HCT116 (cell line): ENCODE results near the gene LRRC1. TPM values are rescaled to one million over a fixed set of nuclear protein-coding genes. Genes with fewer than 3 reads are reported as not detected.

Experiments
- ATAC-seq: fragments of 200-7000 bp; cut with Tn5 transposase; 2 replicates; pipeline ENCODE4 v1.9.1; 2020; ENCODE audit warnings: mild to moderate bottlenecking, moderate library complexity
- BruUV-seq: library from RNA; stranded (reverse); fragments of 400-500 nt; replicated peaks from 2 replicates; lab custom pipeline; 2021; lab: Mats Ljungman, UMichigan
- CTCF ChIA-PET: fragments of 300-600 bp; sonication (Branson Sonifier 250); formaldehyde crosslinking; loops from one replicate; lab custom pipeline; 2021; ENCODE audit warnings: antibody characterized with exemption; lab: Charles Lee
- POLR2A ChIA-PET: fragments of 300-600, 350-600 bp; sonication (Branson Sonifier 250); formaldehyde crosslinking; loops from one replicate; lab custom pipeline; 2021; ENCODE audit warnings: antibody characterized with exemption; lab: Charles Lee
- RAD21 ChIA-PET, 2 experiments: fragments of 300-600 bp; sonication (Branson Sonifier 250); formaldehyde crosslinking; loops; one replicate each; lab custom pipeline; 2023; ENCODE audit warnings: low total read pairs in 2 of 2; ENCODE audit not compliant: uncharacterized antibody in 2 of 2, unreplicated experiment in 2 of 2, low non-redundant PET in 1 of 2; lab: Charles Lee
- DNase-seq: peaks from one replicate; pipeline ENCODE4 v3.0.0-alpha.2; 2010; ENCODE audit warnings: low read depth, low spot score
- H2AFZ ChIP-seq: fragments of 200-600 bp; shearing (Covaris generic), sonication (generic); 2 replicates; pipeline ENCODE4 v1.6.1; 2017; ENCODE audit warnings: low read depth, mixed run types, mixed read lengths, antibody characterized with exemption, low read length; ENCODE audit not compliant: poor library complexity, severe bottlenecking
- H3K27ac ChIP-seq: 2 replicates; pipeline ENCODE4 v1.5.1; 2012; ENCODE audit warnings: low read depth, low read length
- H3K27me3 ChIP-seq: fragments of 200-600 bp; sonication (generic); 2 replicates; pipeline ENCODE4 v1.6.1; 2016; ENCODE audit warnings: mixed run types, low read length, mixed read lengths; ENCODE audit not compliant: insufficient read depth
- H3K36me3 ChIP-seq, 2 experiments: fragments of 200-500 bp in 1 of 2; fragments of 200-600 bp in 1 of 2; sonication (Bioruptor generic) in 1 of 2; sonication (generic) in 1 of 2; 2 replicates each; pipeline versions ENCODE4 v1.5.1 to v1.6.1; 2014 to 2016; ENCODE audit warnings: low read length in 2 of 2, inconsistent platforms in 1 of 2, mixed read lengths in 1 of 2, mixed run types in 1 of 2; ENCODE audit not compliant: insufficient read depth in 2 of 2, control insufficient read depth in 1 of 2
- H3K4me1 ChIP-seq, 2 experiments: fragments of 200-600 bp in 1 of 2; sonication (generic) in 1 of 2; 2 replicates each; pipeline versions ENCODE4 v1.5.1 to v1.6.1; 2012 to 2017; ENCODE audit warnings: low read length in 2 of 2, inconsistent platforms in 1 of 2, mild to moderate bottlenecking in 1 of 2, mixed read lengths in 1 of 2, mixed run types in 1 of 2, moderate library complexity in 1 of 2; ENCODE audit not compliant: insufficient read depth in 2 of 2, control insufficient read depth in 1 of 2
- H3K4me2 ChIP-seq: fragments of 200-600 bp; sonication (generic); 2 replicates; pipeline ENCODE4 v1.6.1; 2017; ENCODE audit warnings: mixed run types, low read length, mixed read lengths
- H3K4me3 ChIP-seq, 2 experiments: fragments of 200-600 bp in 1 of 2; sonication (generic) in 1 of 2; replicated peaks in 1 of 2; 2 replicates each; pipeline ENCODE4 v1.5.1; 2011 to 2016; ENCODE audit warnings: low read length in 2 of 2, control low read depth in 1 of 2, low read depth in 1 of 2, mild to moderate bottlenecking in 1 of 2, mixed read lengths in 1 of 2, mixed run types in 1 of 2
- H3K79me2 ChIP-seq: fragments of 200-600 bp; sonication (generic); 2 replicates; pipeline ENCODE4 v1.6.1; 2017; ENCODE audit warnings: mild to moderate bottlenecking, mixed run types, low read length, moderate library complexity, mixed read lengths; ENCODE audit not compliant: insufficient read depth
- H3K9ac ChIP-seq: fragments of 200-600 bp; sonication (generic); 2 replicates; pipeline ENCODE4 v1.6.1; 2016; ENCODE audit warnings: low read length, mixed read lengths
- H3K9me2 ChIP-seq: fragments of 200-600 bp; sonication (generic), shearing (Covaris generic); 2 replicates; pipeline ENCODE4 v1.6.1; 2017; ENCODE audit warnings: mixed run types, mild to moderate bottlenecking, moderate library complexity; ENCODE audit not compliant: insufficient read depth
- H3K9me3 ChIP-seq, 2 experiments: fragments of 200-500 bp in 1 of 2; fragments of 200-600 bp in 1 of 2; sonication (Bioruptor generic) in 1 of 2; sonication (generic) in 1 of 2; 2 replicates each; pipeline ENCODE4 v1.6.1; 2014 to 2017; ENCODE audit warnings: low read length in 2 of 2, mixed read lengths in 2 of 2, inconsistent platforms in 1 of 2, low read depth in 1 of 2, mild to moderate bottlenecking in 1 of 2, mixed run types in 1 of 2, moderate library complexity in 1 of 2; ENCODE audit not compliant: control insufficient read depth in 1 of 2, insufficient read depth in 1 of 2
- H4K20me1 ChIP-seq: fragments of 200-600 bp; sonication (generic), shearing (Covaris generic); 2 replicates; pipeline ENCODE4 v1.6.1; 2017; ENCODE audit warnings: mixed run types, mild to moderate bottlenecking, moderate library complexity; ENCODE audit not compliant: insufficient read depth
- CEBPB ChIP-seq: IDR thresholded peaks from 2 replicates; pipeline ENCODE4 v1.6.1; 2012; ENCODE audit warnings: low read depth
- EZH2 ChIP-seq: fragments of 200-600 bp; sonication (generic); IDR thresholded peaks from 2 replicates; pipeline ENCODE4 v1.6.1; 2017; ENCODE audit warnings: antibody characterized with exemption, mixed run types
- EZH2phosphoT487 ChIP-seq: fragments of 200-600 bp; IDR thresholded peaks from 2 replicates; pipeline ENCODE4 v1.6.1; 2018; ENCODE audit warnings: antibody characterized with exemption, borderline replicate concordance
- FOSL1 ChIP-seq: IDR thresholded peaks from 2 replicates; pipeline ENCODE4 v1.6.1; 2012; ENCODE audit warnings: low read depth
- JUND ChIP-seq: IDR thresholded peaks from 2 replicates; pipeline ENCODE4 v1.6.1; 2012
- POLR2A ChIP-seq: IDR thresholded peaks from 2 replicates; pipeline ENCODE4 v1.7.0; 2011; ENCODE audit warnings: borderline replicate concordance; ENCODE audit not compliant: insufficient read depth, insufficient read length; ENCODE audit errors: extremely low read depth
- RAD21 ChIP-seq: IDR thresholded peaks from 2 replicates; pipeline ENCODE4 v1.6.1; 2012; ENCODE audit warnings: low read depth, mild to moderate bottlenecking
- SRF ChIP-seq: IDR thresholded peaks from 2 replicates; pipeline ENCODE4 v1.6.1; 2012; ENCODE audit warnings: low read depth
- YY1 ChIP-seq: IDR thresholded peaks from 2 replicates; pipeline ENCODE4 v1.6.1; 2011; ENCODE audit warnings: low read length, low read depth, moderate library complexity, mild to moderate bottlenecking; ENCODE audit not compliant: insufficient replicate concordance; ENCODE audit errors: extremely low read depth
- ZNF274 ChIP-seq: fragments of 200-500 bp; sonication (Bioruptor generic); IDR thresholded peaks from 2 replicates; pipeline ENCODE4 v1.6.1; 2014; ENCODE audit warnings: mild to moderate bottlenecking, low read depth, low read length, inconsistent platforms
- intact Hi-C: fragments of 100-400 bp; cut with micrococcal nuclease; formaldehyde crosslinking; loops from 2 replicates; pipeline ENCODE4 v1.10.0; 2022
- total RNA-seq: library from RNA; stranded (reverse); gene quantifications from one replicate; pipeline ENCODE4 v1.2.1, GENCODE V29; 2021; ENCODE audit not compliant: unreplicated experiment
- TF ChIP-seq, protein P1 (sequence below): IDR thresholded peaks from 2 replicates; pipeline ENCODE4 v1.6.1; 2011; ENCODE audit warnings: mild to moderate bottlenecking, low read length, moderate library complexity; ENCODE audit not compliant: insufficient replicate concordance; ENCODE audit errors: extremely low read depth
- TF ChIP-seq, protein P2 (sequence below): IDR thresholded peaks from 2 replicates; pipeline ENCODE4 v1.6.1; 2012

The LRRC1 gene
- total RNA-seq, 1 experiment from 2014 or later, result 19.8 TPM

DNA sequence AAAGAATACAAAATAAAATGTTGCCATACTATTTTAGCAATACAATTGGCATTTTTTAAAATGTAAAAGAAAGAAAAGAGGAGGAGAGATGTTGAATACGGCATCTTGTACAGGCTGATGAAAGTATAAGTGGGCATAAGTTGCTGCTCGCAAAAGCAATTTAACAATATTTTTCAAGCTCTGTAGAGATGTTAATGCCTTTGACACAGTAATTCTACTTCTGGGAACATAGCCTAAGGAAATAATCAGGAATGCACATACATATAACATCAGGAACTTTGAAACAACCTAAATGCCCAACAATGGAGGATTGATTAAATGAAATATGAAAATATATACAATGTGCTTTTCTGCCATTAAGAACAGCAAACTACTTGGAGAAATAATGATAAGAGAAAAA, 80.2 kb downstream of the LRRC1 start:
- H3K4me3 ChIP-seq, result no peak overlapping the region
- H3K36me3 ChIP-seq, result no peaks in the 10 kb centered on the region
- no peak overlapping the region for H3K9ac ChIP-seq
- CTCF ChIA-PET, result no interaction called here
- intact Hi-C loops, result no loop called here
- H3K9me3 ChIP-seq, result no peaks in the 10 kb centered on the region
- no TSS peak for BruUV-seq
- no peaks in the 10 kb centered on the region for H3K4me1 ChIP-seq
- no peaks in the 10 kb centered on the region; the same call in 1 of the 2 replicates for H3K9me2 ChIP-seq
- H2AFZ ChIP-seq, result no peak overlapping the region
- H3K4me2 ChIP-seq, result no peak overlapping the region
- DNase-seq, result no peak
- TF ChIP-seq POLR2A (no peak), FOSL1 (no peak), JUND (no peak), ZNF274 (no peak), RAD21 (no peak), EZH2 (no peak), EZH2phosphoT487 (no peak), SRF (no peak), CEBPB (no peak), YY1 (no peak)
- TF ChIP-seq, protein P1, sequence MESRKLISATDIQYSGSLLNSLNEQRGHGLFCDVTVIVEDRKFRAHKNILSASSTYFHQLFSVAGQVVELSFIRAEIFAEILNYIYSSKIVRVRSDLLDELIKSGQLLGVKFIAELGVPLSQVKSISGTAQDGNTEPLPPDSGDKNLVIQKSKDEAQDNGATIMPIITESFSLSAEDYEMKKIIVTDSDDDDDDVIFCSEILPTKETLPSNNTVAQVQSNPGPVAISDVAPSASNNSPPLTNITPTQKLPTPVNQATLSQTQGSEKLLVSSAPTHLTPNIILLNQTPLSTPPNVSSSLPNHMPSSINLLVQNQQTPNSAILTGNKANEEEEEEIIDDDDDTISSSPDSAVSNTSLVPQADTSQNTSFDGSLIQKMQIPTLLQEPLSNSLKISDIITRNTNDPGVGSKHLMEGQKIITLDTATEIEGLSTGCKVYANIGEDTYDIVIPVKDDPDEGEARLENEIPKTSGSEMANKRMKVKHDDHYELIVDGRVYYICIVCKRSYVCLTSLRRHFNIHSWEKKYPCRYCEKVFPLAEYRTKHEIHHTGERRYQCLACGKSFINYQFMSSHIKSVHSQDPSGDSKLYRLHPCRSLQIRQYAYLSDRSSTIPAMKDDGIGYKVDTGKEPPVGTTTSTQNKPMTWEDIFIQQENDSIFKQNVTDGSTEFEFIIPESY, result no peak
- TF ChIP-seq, protein P2, sequence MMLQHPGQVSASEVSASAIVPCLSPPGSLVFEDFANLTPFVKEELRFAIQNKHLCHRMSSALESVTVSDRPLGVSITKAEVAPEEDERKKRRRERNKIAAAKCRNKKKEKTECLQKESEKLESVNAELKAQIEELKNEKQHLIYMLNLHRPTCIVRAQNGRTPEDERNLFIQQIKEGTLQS, result no peak
- H4K20me1 ChIP-seq, result no peaks in the 10 kb centered on the region
- peaks cover 28% of the 10 kb centered on the region for H3K79me2 ChIP-seq
- ATAC-seq, result no peak
- no peaks in the 10 kb centered on the region for H3K27me3 ChIP-seq
- RAD21 ChIA-PET, result no interaction called here
- POLR2A ChIA-PET, result no interaction called here
- no peak overlapping the region for H3K27ac ChIP-seq
